NCI-H1105 treated with DMSO at 0.1 percent for 48 hours (cell line): ENCODE results near the gene MS4A2.
A peak's percentile ranks its signal among the peaks of the same experiment; 100 is the strongest.
"Not testable (repeated sequence)": the region's sequence is repeated elsewhere in the genome, so short reads cannot be mapped to it uniquely, and the experiment has no call there.

ENCODE experiments used
- DNase-seq: peaks from one replicate; lab custom pipeline; 2025; lab: John Stamatoyannopoulos, UW

Gene MS4A2

GRCh38 chr11:60101368-60101767 lies 12.9 kb downstream of the MS4A2 start:
- not testable (repeated sequence) for DNase-seq

GRCh38 chr11:60104471-60105115 lies 16.1 kb downstream of the MS4A2 start:
- peak; percentile 53 for DNase-seq

- DNase-seq = not testable (repeated sequence)
Observed at GRCh38 chr11:60108631-60109030, 20.2 kb downstream of the MS4A2 start.

- no peak for DNase-seq
Observed at GRCh38 chr11:60111793-60112192, 23.3 kb downstream of the MS4A2 start.

GRCh38 chr11:60116996-60117790 lies 28.7 kb downstream of the MS4A2 start:
- DNase-seq = no peak

- DNase-seq = no peak
Observed at GRCh38 chr11:60118338-60118737, 29.9 kb downstream of the MS4A2 start.

GRCh38 chr11:60119710-60120109 lies 31.2 kb downstream of the MS4A2 start:
- DNase-seq = no peak

- no peak for DNase-seq
Observed at GRCh38 chr11:60121264-60121663, 32.8 kb downstream of the MS4A2 start.

GRCh38 chr11:60122414-60123036 lies 34.1 kb downstream of the MS4A2 start:
- no peak for DNase-seq

GRCh38 chr11:60124802-60125432 lies 36.5 kb downstream of the MS4A2 start:
- DNase-seq = no peak

- DNase-seq = no peak
Observed at GRCh38 chr11:60125956-60126585, 37.6 kb downstream of the MS4A2 start.

- DNase-seq = no peak
Observed at GRCh38 chr11:60127311-60127811, 38.9 kb downstream of the MS4A2 start.

GRCh38 chr11:60128376-60128775 lies 39.9 kb downstream of the MS4A2 start:
- no peak for DNase-seq

- not testable (repeated sequence) for DNase-seq
Observed at GRCh38 chr11:60128866-60129265, 40.4 kb downstream of the MS4A2 start.

- no peak for DNase-seq
Observed at GRCh38 chr11:60129853-60130252, 41.4 kb downstream of the MS4A2 start.

- DNase-seq = peak; percentile 58
Observed at GRCh38 chr11:60130496-60130895, 42.0 kb downstream of the MS4A2 start.

- DNase-seq = no peak
Observed at GRCh38 chr11:60131912-60132311, 43.4 kb downstream of the MS4A2 start.

GRCh38 chr11:60133917-60134316 lies 45.5 kb downstream of the MS4A2 start:
- no peak for DNase-seq

- no peak for DNase-seq
Observed at GRCh38 chr11:60143768-60144167, 55.3 kb downstream of the MS4A2 start.

GRCh38 chr11:60145677-60146076 lies 57.2 kb downstream of the MS4A2 start:
- no peak for DNase-seq
